ENCODE results near the gene RETSAT. TPM values are rescaled to one million over a fixed set of nuclear protein-coding genes. Genes with fewer than 3 reads are reported as not detected.

The RETSAT gene
- total RNA-seq = 10 to 100 TPM; 68.5 to 98.6 TPM

DNA sequence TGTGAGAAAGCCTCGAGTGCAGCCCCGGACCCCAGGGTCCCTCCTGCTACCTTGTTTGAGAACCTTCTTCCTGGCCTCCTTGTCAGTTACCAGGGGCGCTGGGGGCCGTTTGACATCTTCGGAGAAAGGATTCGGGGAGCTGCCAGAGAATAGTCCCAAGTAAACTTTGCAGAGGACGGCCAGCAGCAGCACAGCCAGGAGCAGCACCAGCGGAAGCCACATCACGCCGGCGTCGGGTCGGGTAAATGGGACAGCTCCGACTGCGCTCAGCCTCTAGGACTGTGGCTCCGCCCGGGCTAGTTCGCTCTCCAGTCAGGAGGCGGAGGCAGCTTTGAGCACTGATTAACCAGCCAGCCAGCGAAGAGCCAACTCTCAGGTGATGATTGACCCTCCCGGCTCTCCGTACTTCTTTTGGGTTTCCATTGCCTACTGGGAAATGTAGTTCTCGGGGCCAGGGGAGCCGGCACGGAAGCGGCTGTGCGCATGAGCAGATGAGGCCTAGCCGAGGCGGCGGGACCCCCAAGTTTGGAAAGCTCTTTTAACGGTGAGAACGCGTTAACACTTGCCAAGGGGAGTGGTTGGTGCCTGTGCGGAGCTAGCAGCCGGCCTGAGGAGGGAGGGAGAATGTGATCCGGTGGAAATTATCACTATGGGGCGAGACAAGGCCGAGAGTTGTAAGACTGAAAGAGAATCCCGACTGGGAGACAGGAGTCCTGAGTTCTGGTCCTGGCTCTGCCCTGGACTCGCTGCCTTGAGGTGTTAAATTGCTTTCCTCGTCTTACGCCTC lies at the start of gene RETSAT, which contains the start of gene ELMOD3:
TSS of gene RETSAT (minus strand) at position 243 of the 787 bp plus-strand sequence. CDS start at position 222, 21 bp downstream.
TSS of gene ELMOD3 (plus strand) at position 484 of the 787 bp plus-strand sequence. CDS start 2,430 bp downstream, outside the sequence.
- Histone ChIP-seq H3K9me3 (no peaks in the 10 kb centered on the region), H3K4me1 (peaks cover 30% of the 10 kb centered on the region), H3K4me3 (peak within 1 kb of the TSS; percentile 50 to 54), H3K27ac (peak within 1 kb of the TSS; percentile 71 to 88 (median 83)), H3K27me3 (no peaks in the 10 kb centered on the region), H3K36me3 (replicated peaks in 1 of 2; ENCODE audit: insufficient read depth in 1 of 2, low read depth in 2 of 2) (peaks cover 5 to 10% of the 10 kb centered on the region in 2 donors)
- ATAC-seq = peak; percentile 99
- WGBS, 2 donors = 0% methylated on average over 28 to 42 of the region's 42 CpGs
- peak; percentile 92 to 99 (median 99) for TF ChIP-seq POLR2A (IDR thresholded peaks at IDR 0.05)
- TF ChIP-seq, protein P1, sequence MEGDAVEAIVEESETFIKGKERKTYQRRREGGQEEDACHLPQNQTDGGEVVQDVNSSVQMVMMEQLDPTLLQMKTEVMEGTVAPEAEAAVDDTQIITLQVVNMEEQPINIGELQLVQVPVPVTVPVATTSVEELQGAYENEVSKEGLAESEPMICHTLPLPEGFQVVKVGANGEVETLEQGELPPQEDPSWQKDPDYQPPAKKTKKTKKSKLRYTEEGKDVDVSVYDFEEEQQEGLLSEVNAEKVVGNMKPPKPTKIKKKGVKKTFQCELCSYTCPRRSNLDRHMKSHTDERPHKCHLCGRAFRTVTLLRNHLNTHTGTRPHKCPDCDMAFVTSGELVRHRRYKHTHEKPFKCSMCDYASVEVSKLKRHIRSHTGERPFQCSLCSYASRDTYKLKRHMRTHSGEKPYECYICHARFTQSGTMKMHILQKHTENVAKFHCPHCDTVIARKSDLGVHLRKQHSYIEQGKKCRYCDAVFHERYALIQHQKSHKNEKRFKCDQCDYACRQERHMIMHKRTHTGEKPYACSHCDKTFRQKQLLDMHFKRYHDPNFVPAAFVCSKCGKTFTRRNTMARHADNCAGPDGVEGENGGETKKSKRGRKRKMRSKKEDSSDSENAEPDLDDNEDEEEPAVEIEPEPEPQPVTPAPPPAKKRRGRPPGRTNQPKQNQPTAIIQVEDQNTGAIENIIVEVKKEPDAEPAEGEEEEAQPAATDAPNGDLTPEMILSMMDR (IDR thresholded peaks at IDR 0.05) = no peak
- intact Hi-C loops (cut with DNase I) = no loop called here
- DNase-seq = peak; percentile 98 to 100 (median 99)

DNA sequence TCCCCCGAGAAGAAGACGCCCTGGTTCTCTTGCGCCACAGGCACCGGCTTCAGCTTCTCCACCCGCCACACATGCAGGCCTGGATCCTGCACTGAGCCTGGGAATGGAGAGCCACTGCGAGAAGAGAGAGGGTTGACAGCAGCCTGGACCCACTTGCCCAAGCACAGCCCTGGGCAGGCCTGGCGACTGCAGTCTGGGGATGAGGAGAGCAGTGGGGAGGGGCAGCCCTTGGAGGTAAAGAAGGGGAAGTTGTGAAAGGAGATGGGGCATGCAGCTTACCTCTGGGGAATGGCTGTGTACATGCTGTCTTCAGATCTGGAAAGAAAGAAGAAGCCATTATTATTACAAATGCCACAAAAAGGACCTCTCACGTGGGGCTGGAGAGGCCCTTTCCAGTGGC lies 47.5 kb upstream of the RETSAT start:
- Histone ChIP-seq H3K36me3 (replicated peaks in 1 of 2; ENCODE audit: insufficient read depth in 1 of 2, low read depth in 2 of 2) (no peaks in the 10 kb centered on the region), H3K27me3 (no peaks in the 10 kb centered on the region), H3K4me1 (peaks cover 7% of the 10 kb centered on the region), H3K9me3 (no peaks in the 10 kb centered on the region), H3K4me3 (no peak overlapping the region), H3K27ac (no peak overlapping the region)
- DNase-seq = peak in 1 of 4 donors; percentile 8
- ATAC-seq = no peak
- no peak for TF ChIP-seq POLR2A (IDR thresholded peaks at IDR 0.05)
- TF ChIP-seq, protein P1 (IDR thresholded peaks at IDR 0.05) = no peak
- WGBS, 2 donors = 90 to 91% methylated on average over 7 to 8 of the region's 8 CpGs
- intact Hi-C loops (cut with DNase I) = loop anchor here (5.0 kb wide), 1 partner anchor 35 kb away; no protein-coding TSS in a partner anchor

DNA sequence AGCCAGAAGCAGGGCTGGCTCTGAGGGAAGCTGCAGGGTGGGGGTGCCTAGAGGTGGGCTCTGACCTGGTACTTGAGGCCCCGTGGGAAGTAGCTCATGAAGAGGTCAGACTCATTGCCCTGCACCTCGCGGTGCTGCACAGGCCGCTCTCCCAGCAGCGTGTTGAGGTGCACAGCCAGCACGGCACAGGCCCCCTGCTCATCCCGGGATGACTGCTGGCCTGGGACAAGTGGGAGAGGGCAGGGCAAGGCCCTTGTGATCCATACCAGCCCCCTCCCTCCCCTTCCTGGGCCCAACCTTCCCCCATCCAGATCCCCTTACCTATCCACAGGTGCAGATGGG lies 47.1 kb upstream of the RETSAT start:
- Histone ChIP-seq H3K36me3 (replicated peaks in 1 of 2; ENCODE audit: insufficient read depth in 1 of 2, low read depth in 2 of 2) (no peaks in the 10 kb centered on the region), H3K27me3 (no peaks in the 10 kb centered on the region), H3K4me3 (no peak overlapping the region), H3K9me3 (no peaks in the 10 kb centered on the region), H3K27ac (no peak overlapping the region), H3K4me1 (peaks cover 11% of the 10 kb centered on the region)
- TF ChIP-seq POLR2A (IDR thresholded peaks at IDR 0.05) = no peak
- TF ChIP-seq, protein P1 (IDR thresholded peaks at IDR 0.05) = no peak
- intact Hi-C loops (cut with DNase I) = loop anchor here (5.0 kb wide), 1 partner anchor 34 kb away; no protein-coding TSS in a partner anchor
- ATAC-seq (no peak), DNase-seq (no peak)
- 85 to 97% methylated on average over 6 to 7 of the region's 7 CpGs for WGBS, 2 donors

DNA sequence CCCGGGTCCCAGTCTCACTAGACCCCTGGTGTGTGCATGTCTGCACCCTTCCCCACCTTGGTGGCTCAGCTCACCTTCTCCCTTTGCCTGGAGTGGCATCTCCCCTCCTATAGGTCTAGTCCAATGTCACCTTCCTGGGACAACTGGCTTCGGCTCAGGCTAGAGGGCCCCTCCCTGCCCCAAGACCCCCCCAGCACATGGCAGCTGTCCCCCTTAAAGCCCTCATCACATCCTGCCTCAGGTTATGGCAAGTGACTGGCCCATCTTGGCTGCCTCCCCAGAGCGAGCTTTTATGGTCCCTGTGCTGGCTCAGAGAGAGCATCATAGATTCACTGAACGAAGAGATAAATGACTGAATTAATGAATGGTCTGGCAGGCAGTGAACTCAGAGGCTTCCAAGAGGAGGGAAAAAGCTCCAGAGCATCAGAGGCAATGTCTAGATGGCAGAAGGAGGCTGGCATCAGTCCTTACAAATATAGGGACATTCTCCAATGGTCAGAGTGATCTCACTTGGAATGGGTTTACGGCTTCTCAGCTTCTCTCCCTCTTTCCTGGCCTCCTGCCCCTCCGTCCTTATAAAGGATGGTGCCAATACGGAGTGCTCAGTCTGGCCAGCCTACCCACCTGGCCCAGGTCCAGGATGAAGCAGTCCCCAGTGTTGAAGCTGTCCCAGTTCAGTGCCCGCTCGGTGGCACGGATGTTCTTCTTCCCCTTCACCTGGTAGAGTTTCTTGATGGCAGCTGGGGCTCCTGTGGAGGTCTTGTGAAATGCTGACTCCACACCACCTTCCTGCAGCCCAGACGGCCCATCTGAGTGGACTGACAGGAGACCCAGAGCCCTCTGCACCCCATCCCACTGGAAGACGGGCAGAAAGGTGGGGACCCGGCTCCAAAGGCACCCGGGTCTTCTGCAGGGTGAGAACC lies 46.5 kb upstream of the RETSAT start:
- TF ChIP-seq POLR2A (IDR thresholded peaks at IDR 0.05) = no peak
- TF ChIP-seq, protein P1 (IDR thresholded peaks at IDR 0.05) = no peak
- intact Hi-C loops (cut with DNase I) = loop anchor here (5.0 kb wide), 1 partner anchor 34 kb away; no protein-coding TSS in a partner anchor
- no peak overlapping the region for H3K27ac ChIP-seq
- 84 to 90% methylated on average over 5 to 14 of the region's 14 CpGs for WGBS, 2 donors
- no peaks in the 10 kb centered on the region for H3K27me3 ChIP-seq
- DNase-seq (peak in 1 of 4 donors; percentile 8), ATAC-seq (no peak)
- H3K4me1 ChIP-seq = peaks cover 16% of the 10 kb centered on the region
- H3K36me3 ChIP-seq (replicated peaks in 1 of 2; ENCODE audit: insufficient read depth in 1 of 2, low read depth in 2 of 2) = no peaks in the 10 kb centered on the region
- no peaks in the 10 kb centered on the region for H3K9me3 ChIP-seq
- H3K4me3 ChIP-seq = no peak overlapping the region
